Measurements from ENCODE around the gene LCN15. TPM values are rescaled to one million over a fixed set of nuclear protein-coding genes. Genes with fewer than 3 reads are reported as not detected.

The LCN15 gene
- total RNA-seq, 4 donors from 2014 or later, result not detected

- no peak for TF ChIP-seq CTCF (IDR thresholded peaks at IDR 0.05)
- TF ChIP-seq POLR2A (IDR thresholded peaks at IDR 0.05), result no peak
- intact Hi-C loops (cut with DNase I), result no loop called here
- peaks cover 27 to 52% (median 27%) of the 10 kb centered on the region in 3 donors for H3K4me1 ChIP-seq
- 42 to 69% methylated on average over 12 to 13 of the region's 25 CpGs for WGBS, 2 donors
- DNase-seq, result no peak
- H3K27ac ChIP-seq, result peak overlapping the region; percentile 86 to 96 (median 92)
- H3K36me3 ChIP-seq, result peaks cover 0 to 30% (median 0%) of the 10 kb centered on the region in 3 donors
- H3K9me3 ChIP-seq, result no peaks in the 10 kb centered on the region
- peaks cover 0 to 17% (median 1%) of the 10 kb centered on the region in 4 donors for H3K27me3 ChIP-seq
- peak overlapping the region; percentile 84 to 98 (median 89) for H3K4me3 ChIP-seq
Observed at GRCh38 chr9:136806631-136807201, 42.4 kb upstream of the LCN15 start.

- H3K27ac ChIP-seq, result no peak overlapping the region
- H3K9me3 ChIP-seq, result no peaks in the 10 kb centered on the region
- H3K36me3 ChIP-seq, result peaks cover 0 to 26% (median 0%) of the 10 kb centered on the region in 3 donors
- H3K4me3 ChIP-seq, result no peak overlapping the region
- peaks cover 0 to 23% (median 1%) of the 10 kb centered on the region in 4 donors for H3K27me3 ChIP-seq
- 88 to 89% methylated on average over 5 to 7 of the region's 10 CpGs for WGBS, 2 donors
- intact Hi-C loops (cut with DNase I), result no loop called here
- no peak for DNase-seq
- TF ChIP-seq POLR2A (IDR thresholded peaks at IDR 0.05) (no peak), CTCF (IDR thresholded peaks at IDR 0.05) (no peak)
- peaks cover 27 to 53% (median 32%) of the 10 kb centered on the region in 3 donors for H3K4me1 ChIP-seq
Observed at GRCh38 chr9:136806067-136806466, 41.7 kb upstream of the LCN15 start.

- peaks cover 0 to 31% (median 1%) of the 10 kb centered on the region in 4 donors for H3K27me3 ChIP-seq
- TF ChIP-seq CTCF (IDR thresholded peaks at IDR 0.05) (no peak), POLR2A (IDR thresholded peaks at IDR 0.05) (no peak)
- no peak for DNase-seq
- no peaks in the 10 kb centered on the region for H3K9me3 ChIP-seq
- peaks cover 0 to 18% (median 0%) of the 10 kb centered on the region in 3 donors for H3K36me3 ChIP-seq
- peaks cover 35 to 53% (median 37%) of the 10 kb centered on the region in 3 donors for H3K4me1 ChIP-seq
- H3K4me3 ChIP-seq, result no peak overlapping the region
- intact Hi-C loops (cut with DNase I), result no loop called here
- no peak overlapping the region for H3K27ac ChIP-seq
- 91 to 94% methylated on average over 5 to 10 of the region's 12 CpGs for WGBS, 2 donors
Observed at GRCh38 chr9:136805207-136805740, 41.0 kb upstream of the LCN15 start.

- no peak overlapping the region for H3K4me3 ChIP-seq
- TF ChIP-seq CTCF (IDR thresholded peaks at IDR 0.05) (no peak), POLR2A (IDR thresholded peaks at IDR 0.05) (no peak)
- no peak for DNase-seq
- peaks cover 0 to 37% (median 3%) of the 10 kb centered on the region in 4 donors for H3K27me3 ChIP-seq
- H3K4me1 ChIP-seq, result peaks cover 36 to 53% (median 40%) of the 10 kb centered on the region in 3 donors
- 79 to 91% methylated on average over 5 to 9 of the region's 20 CpGs for WGBS, 2 donors
- intact Hi-C loops (cut with DNase I), result no loop called here
- no peaks in the 10 kb centered on the region for H3K9me3 ChIP-seq
- peaks cover 0 to 12% (median 0%) of the 10 kb centered on the region in 3 donors for H3K36me3 ChIP-seq
- H3K27ac ChIP-seq, result no peak overlapping the region
Observed at GRCh38 chr9:136804509-136805206, 40.3 kb upstream of the LCN15 start.
